Testis (tissue), 2 donors: ENCODE data around the gene ELMO2.

ENCODE experiments used
- CTCF ChIP-seq, 3 experiments: fragments of 450-650 bp in 2 of 3; fragments of 200-600 bp in 1 of 3; sonication (generic) in 1 of 3; IDR thresholded peaks; one replicate each; pipeline ENCODE4 v1.5.1; 2016 to 2019; ENCODE audit warnings: antibody characterized with exemption in 3 of 3, mild to moderate bottlenecking in 2 of 3, moderate library complexity in 1 of 3
- POLR2A ChIP-seq: fragments of 450-650 bp; IDR thresholded peaks from one replicate; pipeline ENCODE4 v1.6.1; 2017; ENCODE audit warnings: antibody characterized with exemption, mild to moderate bottlenecking, moderate library complexity

DNA sequence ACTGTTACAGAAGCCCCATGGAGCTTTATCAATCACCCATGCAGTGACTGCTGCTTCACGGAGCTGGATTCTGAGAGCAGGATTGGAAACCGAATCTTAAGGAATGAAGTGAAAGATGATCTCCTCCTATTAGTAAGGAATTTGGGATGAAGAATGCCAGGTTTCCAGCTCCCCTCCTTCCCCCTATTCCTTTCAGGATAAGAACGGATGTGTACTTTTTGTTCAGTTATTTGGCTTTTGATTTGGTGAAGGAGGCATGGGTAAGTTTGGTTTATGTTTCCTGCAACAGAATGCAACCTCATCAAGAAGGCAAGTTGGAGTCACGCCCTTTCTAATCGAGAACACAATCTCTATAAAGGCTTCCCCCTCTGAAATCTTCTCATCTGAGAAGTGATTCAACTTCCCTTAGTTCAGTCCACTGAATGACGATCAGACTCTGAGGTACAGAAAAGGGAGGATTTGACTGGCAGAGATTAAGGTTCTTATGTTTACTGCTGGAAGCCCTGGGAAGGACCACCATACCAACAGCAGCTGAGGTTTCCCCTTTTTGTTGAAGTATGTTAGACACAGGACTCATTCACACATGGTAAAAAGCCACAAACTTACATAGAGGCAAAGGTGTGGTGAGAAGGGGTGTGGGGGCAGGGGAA lies 5.5 kb downstream of the ELMO2 start:
- TF ChIP-seq POLR2A (no peak), CTCF (IDR thresholded peaks at IDR 0.05) (no peak)
